ENCODE results near the gene PADI3. TPM values are rescaled to one million over a fixed set of nuclear protein-coding genes. Genes with fewer than 3 reads are reported as not detected.

Gene PADI3
- total and polyA plus RNA-seq, 9 donors = 0.05 TPM; not detected in 8

- no CpG with 5 or more reads among the region's 2 CpGs for WGBS (ENCODE audit: insufficient coverage)
- Histone ChIP-seq H3K9me3 (replicated peaks; ENCODE audit: control insufficient read depth, low read depth, low read length) (no peaks in the 10 kb centered on the region), H3K27me3 (ENCODE audit: control insufficient read depth, insufficient read depth, low read length) (no peaks in the 10 kb centered on the region), H3K4me3 (ENCODE audit: low read length) (no peak overlapping the region), H3K36me3 (ENCODE audit: control insufficient read depth, insufficient read depth, low read length) (no peaks in the 10 kb centered on the region), H3K27ac (ENCODE audit: low read length) (no peak overlapping the region), H3K4me1 (ENCODE audit: control insufficient read depth, insufficient read depth, low read length) (no peaks in the 10 kb centered on the region)
- no peak for DNase-seq
These were observed 16.3 kb downstream of the PADI3 start for GRCh38 chr1:17265162-17265561.

GRCh38 chr1:17265950-17266349 is 17.1 kb downstream of the PADI3 start:
- Histone ChIP-seq H3K4me1 (ENCODE audit: control insufficient read depth, insufficient read depth, low read length) (no peaks in the 10 kb centered on the region), H3K27me3 (ENCODE audit: control insufficient read depth, insufficient read depth, low read length) (no peaks in the 10 kb centered on the region), H3K36me3 (ENCODE audit: control insufficient read depth, insufficient read depth, low read length) (no peaks in the 10 kb centered on the region), H3K9me3 (replicated peaks; ENCODE audit: control insufficient read depth, low read depth, low read length) (no peaks in the 10 kb centered on the region), H3K4me3 (ENCODE audit: low read length) (no peak overlapping the region), H3K27ac (ENCODE audit: low read length) (no peak overlapping the region)
- DNase-seq = no peak
- 74% methylated on average over 3 of the region's 4 CpGs for WGBS (ENCODE audit: insufficient coverage)

GRCh38 chr1:17270891-17271765 is 22.2 kb downstream of the PADI3 start:
- DNase-seq = no peak
- no peak overlapping the region for H3K27ac ChIP-seq (ENCODE audit: low read length)
- peaks cover 2% of the 10 kb centered on the region for H3K27me3 ChIP-seq (ENCODE audit: control insufficient read depth, insufficient read depth, low read length)
- H3K36me3 ChIP-seq (ENCODE audit: control insufficient read depth, insufficient read depth, low read length) = no peaks in the 10 kb centered on the region
- H3K4me3 ChIP-seq (ENCODE audit: low read length) = no peak overlapping the region
- WGBS (ENCODE audit: insufficient coverage) = 80% methylated on average over 21 of the region's 23 CpGs
- H3K9me3 ChIP-seq (replicated peaks; ENCODE audit: control insufficient read depth, low read depth, low read length) = no peaks in the 10 kb centered on the region
- no peaks in the 10 kb centered on the region for H3K4me1 ChIP-seq (ENCODE audit: control insufficient read depth, insufficient read depth, low read length)

- H3K9me3 ChIP-seq (replicated peaks; ENCODE audit: control insufficient read depth, low read depth, low read length) = no peaks in the 10 kb centered on the region
- 85% methylated on average over 4 of the region's 6 CpGs for WGBS (ENCODE audit: insufficient coverage)
- no peak for DNase-seq
- peaks cover 2% of the 10 kb centered on the region for H3K27me3 ChIP-seq (ENCODE audit: control insufficient read depth, insufficient read depth, low read length)
- no peaks in the 10 kb centered on the region for H3K36me3 ChIP-seq (ENCODE audit: control insufficient read depth, insufficient read depth, low read length)
- no peak overlapping the region for H3K27ac ChIP-seq (ENCODE audit: low read length)
- H3K4me3 ChIP-seq (ENCODE audit: low read length) = no peak overlapping the region
- H3K4me1 ChIP-seq (ENCODE audit: control insufficient read depth, insufficient read depth, low read length) = no peaks in the 10 kb centered on the region
These were observed 23.2 kb downstream of the PADI3 start for GRCh38 chr1:17272066-17272465.

GRCh38 chr1:17272646-17273045 is 23.7 kb downstream of the PADI3 start:
- no peaks in the 10 kb centered on the region for H3K4me1 ChIP-seq (ENCODE audit: control insufficient read depth, insufficient read depth, low read length)
- no peak overlapping the region for H3K27ac ChIP-seq (ENCODE audit: low read length)
- no peak for DNase-seq
- no peaks in the 10 kb centered on the region for H3K9me3 ChIP-seq (replicated peaks; ENCODE audit: control insufficient read depth, low read depth, low read length)
- H3K36me3 ChIP-seq (ENCODE audit: control insufficient read depth, insufficient read depth, low read length) = no peaks in the 10 kb centered on the region
- no peak overlapping the region for H3K4me3 ChIP-seq (ENCODE audit: low read length)
- no CpG with 5 or more reads among the region's 4 CpGs for WGBS (ENCODE audit: insufficient coverage)
- H3K27me3 ChIP-seq (ENCODE audit: control insufficient read depth, insufficient read depth, low read length) = peaks cover 2% of the 10 kb centered on the region

- 60% methylated on average over 13 of the region's 13 CpGs for WGBS (ENCODE audit: insufficient coverage)
- H3K27me3 ChIP-seq (ENCODE audit: control insufficient read depth, insufficient read depth, low read length) = peaks cover 2% of the 10 kb centered on the region
- no peaks in the 10 kb centered on the region for H3K9me3 ChIP-seq (replicated peaks; ENCODE audit: control insufficient read depth, low read depth, low read length)
- H3K27ac ChIP-seq (ENCODE audit: low read length) = no peak overlapping the region
- no peak for DNase-seq
- no peaks in the 10 kb centered on the region for H3K4me1 ChIP-seq (ENCODE audit: control insufficient read depth, insufficient read depth, low read length)
- H3K4me3 ChIP-seq (ENCODE audit: low read length) = no peak overlapping the region
- no peaks in the 10 kb centered on the region for H3K36me3 ChIP-seq (ENCODE audit: control insufficient read depth, insufficient read depth, low read length)
These were observed 24.2 kb downstream of the PADI3 start for GRCh38 chr1:17273096-17273495.

- Histone ChIP-seq H3K36me3 (ENCODE audit: control insufficient read depth, insufficient read depth, low read length) (no peaks in the 10 kb centered on the region), H3K4me1 (ENCODE audit: control insufficient read depth, insufficient read depth, low read length) (no peaks in the 10 kb centered on the region), H3K4me3 (ENCODE audit: low read length) (no peak overlapping the region), H3K27me3 (ENCODE audit: control insufficient read depth, insufficient read depth, low read length) (peaks cover 2% of the 10 kb centered on the region), H3K27ac (ENCODE audit: low read length) (no peak overlapping the region), H3K9me3 (replicated peaks; ENCODE audit: control insufficient read depth, low read depth, low read length) (no peaks in the 10 kb centered on the region)
- WGBS (ENCODE audit: insufficient coverage) = 60% methylated on average over 9 of the region's 15 CpGs
- no peak for DNase-seq
These were observed 25.6 kb downstream of the PADI3 start for GRCh38 chr1:17274186-17275170.

GRCh38 chr1:17276568-17276967 is 27.7 kb downstream of the PADI3 start:
- Histone ChIP-seq H3K27me3 (ENCODE audit: control insufficient read depth, insufficient read depth, low read length) (peaks cover 2% of the 10 kb centered on the region), H3K27ac (ENCODE audit: low read length) (no peak overlapping the region), H3K4me3 (ENCODE audit: low read length) (no peak overlapping the region), H3K9me3 (replicated peaks; ENCODE audit: control insufficient read depth, low read depth, low read length) (no peaks in the 10 kb centered on the region), H3K4me1 (ENCODE audit: control insufficient read depth, insufficient read depth, low read length) (no peaks in the 10 kb centered on the region), H3K36me3 (ENCODE audit: control insufficient read depth, insufficient read depth, low read length) (no peaks in the 10 kb centered on the region)
- peak; percentile 26 for DNase-seq
- 52% methylated on average over 8 of the region's 11 CpGs for WGBS (ENCODE audit: insufficient coverage)

GRCh38 chr1:17277511-17278159 is 28.7 kb downstream of the PADI3 start:
- Histone ChIP-seq H3K9me3 (replicated peaks; ENCODE audit: control insufficient read depth, low read depth, low read length) (no peaks in the 10 kb centered on the region), H3K27ac (ENCODE audit: low read length) (no peak overlapping the region), H3K27me3 (ENCODE audit: control insufficient read depth, insufficient read depth, low read length) (peaks cover 3% of the 10 kb centered on the region), H3K36me3 (ENCODE audit: control insufficient read depth, insufficient read depth, low read length) (no peaks in the 10 kb centered on the region), H3K4me1 (ENCODE audit: control insufficient read depth, insufficient read depth, low read length) (no peaks in the 10 kb centered on the region), H3K4me3 (ENCODE audit: low read length) (no peak overlapping the region)
- no peak for DNase-seq
- 74% methylated on average over 4 of the region's 8 CpGs for WGBS (ENCODE audit: insufficient coverage)

Data from muscle of leg (tissue), 11 donors.